Kidney (tissue), 14 donors: Measurements from ENCODE around the gene SRPK2. TPM values are rescaled to one million over a fixed set of nuclear protein-coding genes. Genes with fewer than 3 reads are reported as not detected.

ENCODE experiments used
- DNase-seq, 5 donors: peaks; one replicate each; pipeline ENCODE4 v3.0.0-alpha.2; 2013 to 2020
- FAIRE-seq: peaks from 2 replicates; lab custom pipeline; 2012; peaks lifted over from hg19 to GRCh38; lab: Jason Lieb, UNC
- H3K27ac ChIP-seq, 2 donors: one replicate each; pipeline ENCODE4 v1.7.0; 2013; ENCODE audit warnings: low read depth in 2 of 2, low read length in 2 of 2, inconsistent platforms in 1 of 2
- H3K27me3 ChIP-seq: one replicate; pipeline ENCODE4 v1.7.1; 2013; ENCODE audit warnings: low read length, inconsistent platforms; ENCODE audit not compliant: control insufficient read depth, insufficient read depth
- H3K36me3 ChIP-seq, 3 donors: one replicate each; pipeline versions ENCODE4 v1.7.0 to v1.7.1; 2013; ENCODE audit warnings: low read length in 3 of 3, control low read depth in 1 of 3, inconsistent platforms in 1 of 3; ENCODE audit not compliant: insufficient read depth in 3 of 3, control insufficient read depth in 2 of 3
- H3K4me1 ChIP-seq, 3 donors: one replicate each; pipeline versions ENCODE4 v1.7.0 to v1.7.1; 2013; ENCODE audit warnings: low read length in 3 of 3, inconsistent platforms in 1 of 3, low read depth in 1 of 3; ENCODE audit not compliant: control insufficient read depth in 2 of 3, insufficient read depth in 2 of 3
- H3K4me3 ChIP-seq, 3 donors: one replicate each; pipeline versions ENCODE4 v1.7.0 to v1.8.1; 2013; ENCODE audit warnings: low read length in 3 of 3, control low read depth in 1 of 3, inconsistent platforms in 1 of 3
- H3K9ac ChIP-seq, 3 donors: one replicate each; pipeline versions ENCODE4 v1.7.0 to v1.7.1; 2013; ENCODE audit warnings: low read length in 3 of 3, control low read depth in 1 of 3, inconsistent platforms in 1 of 3
- H3K9me3 ChIP-seq, 3 donors: one replicate each; pipeline versions ENCODE4 v1.7.0 to v1.7.1; 2013; ENCODE audit warnings: low read length in 3 of 3, control low read depth in 1 of 3, inconsistent platforms in 1 of 3; ENCODE audit not compliant: control insufficient read depth in 2 of 3, insufficient read depth in 1 of 3
- intact Hi-C: fragments of 100-400 bp; cut with DNase I; formaldehyde crosslinking; loops from one replicate; pipeline ENCODE4 v1.11.1; 2022
- polyA plus RNA-seq: library from polyadenylated mRNA; stranded (reverse); fragments of 350-450 nt; fragmentation: Illumina TruSeq; extraction: RNeasy Lipid Tissue Mini Kit (QIAGEN cat#74804); gene quantifications from one replicate; pipeline ENCODE4 v1.2.3, GENCODE V29; 2014; ENCODE audit warnings: low read depth, low replicate concordance; ENCODE audit not compliant: insufficient read depth
- total RNA-seq: library from RNA; stranded (reverse); fragmentation: NEBNext Ultra II Directional; extraction: Animal tissue kit (Norgen Biotek cat#: 25700); gene quantifications from one replicate; pipeline ENCODE4 v1.2.1, GENCODE V29; 2021
- TF ChIP-seq, protein P1 (sequence below): IDR thresholded peaks from 3 replicates; pipeline ENCODE4 v1.5.1; 2012; ENCODE audit warnings: mild to moderate bottlenecking, moderate library complexity, borderline replicate concordance; ENCODE audit not compliant: insufficient read depth; ENCODE audit errors: extremely low read depth
- donor health status: control.
- donor health status: control.
- donor health status: control.
- donor health status: control.
- donor health status: control.
- donor health status: DM: yes; HTN: yes; CAD: no.
- donor health status: Normal renal cell carcinoma (clear cell type).

Gene SRPK2
- total and polyA plus RNA-seq, 2 donors from 2014 or later, result 9.9 to 43.1 TPM

DNA sequence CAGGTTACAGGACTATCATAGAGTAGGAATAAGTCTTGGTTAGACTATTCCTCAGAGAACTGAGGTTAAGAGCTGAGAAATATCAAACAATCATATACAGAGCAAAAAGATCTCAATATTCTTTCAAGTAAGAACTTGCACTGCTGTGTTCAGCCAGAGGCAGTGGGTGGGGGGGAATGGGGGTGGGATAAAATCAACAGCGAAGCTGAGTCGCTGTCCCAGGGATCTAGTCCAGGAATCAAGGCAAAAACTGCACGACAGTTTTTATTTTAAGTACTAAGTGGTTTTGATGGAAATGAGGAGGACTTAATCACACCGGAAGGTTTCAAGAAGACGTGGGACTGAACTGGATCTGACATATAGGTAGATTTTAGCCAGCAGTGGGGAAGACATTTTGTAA is 159.1 kb downstream of the SRPK2 start:
- no peaks in the 10 kb centered on the region for H3K36me3 ChIP-seq
- H3K9me3 ChIP-seq, result no peaks in the 10 kb centered on the region
- H3K9ac ChIP-seq, result no peak overlapping the region
- H3K27me3 ChIP-seq, result no peaks in the 10 kb centered on the region
- no peak overlapping the region for H3K27ac ChIP-seq
- no peak overlapping the region for H3K4me3 ChIP-seq
- FAIRE-seq (no peak), DNase-seq (no peak)
- H3K4me1 ChIP-seq, result no peaks in the 10 kb centered on the region
- intact Hi-C loops, result no loop called here
- TF ChIP-seq, protein P1, sequence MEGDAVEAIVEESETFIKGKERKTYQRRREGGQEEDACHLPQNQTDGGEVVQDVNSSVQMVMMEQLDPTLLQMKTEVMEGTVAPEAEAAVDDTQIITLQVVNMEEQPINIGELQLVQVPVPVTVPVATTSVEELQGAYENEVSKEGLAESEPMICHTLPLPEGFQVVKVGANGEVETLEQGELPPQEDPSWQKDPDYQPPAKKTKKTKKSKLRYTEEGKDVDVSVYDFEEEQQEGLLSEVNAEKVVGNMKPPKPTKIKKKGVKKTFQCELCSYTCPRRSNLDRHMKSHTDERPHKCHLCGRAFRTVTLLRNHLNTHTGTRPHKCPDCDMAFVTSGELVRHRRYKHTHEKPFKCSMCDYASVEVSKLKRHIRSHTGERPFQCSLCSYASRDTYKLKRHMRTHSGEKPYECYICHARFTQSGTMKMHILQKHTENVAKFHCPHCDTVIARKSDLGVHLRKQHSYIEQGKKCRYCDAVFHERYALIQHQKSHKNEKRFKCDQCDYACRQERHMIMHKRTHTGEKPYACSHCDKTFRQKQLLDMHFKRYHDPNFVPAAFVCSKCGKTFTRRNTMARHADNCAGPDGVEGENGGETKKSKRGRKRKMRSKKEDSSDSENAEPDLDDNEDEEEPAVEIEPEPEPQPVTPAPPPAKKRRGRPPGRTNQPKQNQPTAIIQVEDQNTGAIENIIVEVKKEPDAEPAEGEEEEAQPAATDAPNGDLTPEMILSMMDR, result no peak

DNA sequence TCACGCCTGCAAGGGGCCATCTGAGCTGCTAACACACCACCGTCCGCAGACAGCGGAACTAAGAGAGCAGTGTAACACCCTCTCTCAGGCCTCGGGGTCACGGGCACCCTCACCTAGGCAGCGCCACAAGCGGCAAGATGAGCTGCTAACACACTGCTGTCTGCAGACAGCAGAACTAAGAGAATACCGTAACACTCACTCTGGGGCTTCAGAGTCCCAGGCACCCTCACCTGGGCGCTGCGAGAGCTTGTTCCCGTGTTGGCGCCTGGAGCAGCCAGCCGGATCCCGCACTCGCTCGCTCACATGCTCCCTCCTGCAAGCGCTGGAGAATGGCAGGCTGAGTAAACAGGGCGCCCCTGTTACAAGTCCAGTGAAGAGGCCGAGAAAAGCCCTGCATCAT is 160.2 kb downstream of the SRPK2 start:
- Histone ChIP-seq H3K27me3 (no peaks in the 10 kb centered on the region), H3K27ac (no peak overlapping the region), H3K4me1 (no peaks in the 10 kb centered on the region), H3K4me3 (no peak overlapping the region), H3K9ac (no peak overlapping the region), H3K36me3 (no peaks in the 10 kb centered on the region), H3K9me3 (no peaks in the 10 kb centered on the region)
- intact Hi-C loops, result no loop called here
- TF ChIP-seq, protein P1, result no peak
- FAIRE-seq (no peak), DNase-seq (no peak)

DNA sequence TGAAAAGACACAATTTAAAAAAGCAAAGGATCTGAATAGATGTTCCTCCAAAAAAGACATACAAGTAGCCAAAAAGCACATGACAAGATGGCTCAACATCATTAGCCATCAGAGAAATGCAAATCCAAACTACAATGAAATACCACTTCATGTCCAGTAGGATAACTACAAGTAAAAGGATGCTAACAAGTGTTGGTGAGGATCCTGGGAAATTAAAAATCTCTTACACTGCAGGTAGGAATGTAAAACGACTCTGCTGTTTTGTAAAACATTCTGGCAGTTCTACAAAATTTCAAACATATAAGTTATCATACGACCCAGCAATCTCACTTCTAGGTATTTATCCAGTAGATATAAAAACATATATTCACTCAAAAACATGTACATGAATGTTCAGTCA is 161.3 kb downstream of the SRPK2 start:
- H3K27ac ChIP-seq, result no peak overlapping the region
- FAIRE-seq, result no peak
- no peaks in the 10 kb centered on the region for H3K36me3 ChIP-seq
- no peaks in the 10 kb centered on the region for H3K4me1 ChIP-seq
- no peaks in the 10 kb centered on the region for H3K9me3 ChIP-seq
- TF ChIP-seq, protein P1, result no peak
- H3K9ac ChIP-seq, result no peak overlapping the region
- no peak overlapping the region for H3K4me3 ChIP-seq
- intact Hi-C loops, result no loop called here
- DNase-seq, result no peak
- H3K27me3 ChIP-seq, result no peaks in the 10 kb centered on the region
